HG03175 (cell line): ENCODE measurements around the gene UBTD1.
"Not testable (repeated sequence)": the region's sequence is repeated elsewhere in the genome, so short reads cannot be mapped to it uniquely, and the experiment has no call there.

Experiments
- ATAC-seq: cut with Tn5 transposase; IDR thresholded peaks from one replicate; pipeline ENCODE4 v1.9.1; 2021; ENCODE audit warnings: mild to moderate bottlenecking, moderate library complexity; ENCODE audit not compliant: unreplicated experiment

Gene UBTD1

DNA sequence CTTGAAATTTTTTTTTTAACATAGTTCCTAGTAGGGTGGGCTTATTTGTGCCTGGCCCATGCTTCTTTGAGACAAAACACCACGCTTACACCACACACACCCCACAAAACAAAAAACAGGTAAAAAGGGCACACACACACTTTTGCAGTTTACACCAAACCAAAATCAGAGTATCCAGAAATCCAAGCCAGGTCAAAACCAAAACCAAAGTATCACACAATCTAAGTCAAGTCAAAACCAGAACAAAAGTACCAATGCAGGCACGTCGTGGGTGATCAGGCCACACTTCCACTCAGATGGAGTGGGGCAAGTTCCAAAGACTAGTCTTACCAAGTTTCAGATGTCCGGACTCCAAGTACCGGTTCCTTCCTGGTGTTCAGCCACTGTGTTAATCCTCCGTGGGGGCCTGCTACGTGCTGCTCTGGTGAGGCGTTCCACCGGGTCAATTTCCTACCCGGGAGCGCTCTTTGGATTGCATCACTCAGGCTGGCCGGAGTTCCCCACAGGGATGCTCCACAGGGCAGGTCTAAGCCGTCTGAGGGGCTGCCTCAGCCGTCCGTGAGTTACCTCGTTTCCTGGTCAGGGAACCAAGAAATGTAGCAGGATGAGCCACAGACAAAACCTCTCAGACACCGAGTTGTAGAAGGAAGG is 62.1 kb downstream of the UBTD1 start:
- not testable (repeated sequence) for ATAC-seq

- not testable (repeated sequence) for ATAC-seq
Measured at GRCh38 chr10:97561386-97562077, 62.8 kb downstream of the UBTD1 start.

DNA sequence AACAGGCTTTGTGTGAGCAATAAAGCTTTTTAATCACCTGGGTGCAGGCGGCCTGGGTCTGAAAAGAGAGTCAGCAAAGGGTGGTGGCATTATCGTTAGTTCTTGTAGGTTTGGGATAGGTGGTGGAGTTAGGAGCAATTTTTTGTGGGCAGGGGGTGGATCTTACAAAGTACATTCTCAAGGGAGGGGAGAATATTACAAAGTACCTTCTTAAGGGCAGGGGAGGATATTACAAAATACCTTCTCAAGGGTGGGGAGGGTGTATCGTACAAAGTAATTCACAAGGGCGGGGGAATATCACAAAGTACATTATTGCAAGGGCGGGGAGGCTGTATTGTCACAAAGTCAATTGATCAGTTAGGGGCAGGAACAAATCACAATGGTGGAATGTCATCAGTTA is 63.6 kb downstream of the UBTD1 start:
- not testable (repeated sequence) for ATAC-seq

DNA sequence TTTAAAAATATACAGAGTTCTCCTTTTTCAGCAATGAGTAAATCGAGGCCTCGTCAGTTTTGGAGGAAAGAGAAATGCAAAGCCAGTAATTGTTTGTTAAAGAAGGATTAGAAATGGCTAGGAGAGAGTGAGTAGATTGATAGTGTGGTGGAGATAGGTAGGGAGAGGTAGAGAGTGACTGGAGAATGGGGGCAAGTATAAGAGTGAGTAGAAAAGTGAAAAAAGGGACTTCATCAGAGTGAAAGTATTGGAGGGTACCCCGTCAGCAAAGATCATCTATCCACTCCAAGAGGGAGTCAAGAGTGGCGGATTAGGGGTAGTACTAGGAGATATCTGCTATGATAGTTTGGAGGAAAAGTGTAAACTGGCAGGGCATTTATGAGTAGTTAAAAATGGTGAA is 64.6 kb downstream of the UBTD1 start:
- ATAC-seq, result no peak

DNA sequence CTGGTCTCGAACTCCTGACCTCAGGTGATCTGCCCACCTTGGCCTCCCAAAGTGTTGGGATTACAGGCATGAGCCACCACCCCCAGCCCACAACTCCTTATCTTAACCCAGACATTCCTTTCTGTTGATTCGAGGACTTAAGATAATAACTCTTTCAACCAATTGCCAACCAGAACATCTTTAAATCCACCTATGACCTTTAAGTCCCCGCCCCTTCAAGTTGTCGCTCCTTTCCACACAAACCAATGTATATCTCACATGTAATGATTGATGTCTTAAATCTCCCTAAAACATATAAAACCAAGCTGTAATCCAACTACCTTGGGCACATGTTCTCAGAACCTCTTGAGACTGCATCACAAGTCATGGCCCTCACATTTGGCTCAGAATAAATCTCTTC is 66.1 kb downstream of the UBTD1 start:
- ATAC-seq, result no peak

DNA sequence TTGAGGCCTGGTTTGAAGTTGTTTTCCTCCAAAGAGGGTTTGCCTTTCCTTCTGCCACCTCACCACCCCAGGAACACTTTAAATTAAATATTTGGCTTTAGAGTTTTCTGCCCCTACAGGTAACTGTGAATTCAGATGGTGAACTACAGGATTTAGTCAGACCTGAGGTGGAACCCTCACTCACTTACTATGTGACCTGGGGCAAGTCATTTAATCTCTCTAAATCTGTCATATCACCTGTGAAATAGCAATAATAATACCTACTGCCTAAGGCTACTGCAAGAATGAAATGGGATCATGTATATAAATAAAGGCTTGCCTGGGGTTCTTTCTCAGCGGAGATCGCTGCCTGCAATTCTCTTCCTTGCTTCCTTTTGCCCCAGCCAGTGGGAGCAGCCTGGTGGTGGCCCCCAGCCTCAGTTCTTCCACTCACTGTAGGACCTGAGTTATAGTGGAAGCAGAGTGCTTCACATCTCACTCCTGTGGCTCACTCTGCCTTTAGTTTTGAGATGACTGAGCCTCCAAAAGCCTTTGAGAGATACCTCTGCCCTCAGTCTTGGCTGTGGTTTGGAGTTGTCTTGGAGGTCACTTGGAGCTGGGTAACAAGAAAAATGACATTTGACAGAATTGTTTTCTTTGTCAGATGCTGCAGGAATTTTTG is 67.7 kb downstream of the UBTD1 start:
- no peak for ATAC-seq

- ATAC-seq, result no peak
Measured at GRCh38 chr10:97567891-97568290, 69.2 kb downstream of the UBTD1 start.

- no peak for ATAC-seq
Measured at GRCh38 chr10:97570146-97570788, 71.5 kb downstream of the UBTD1 start.

DNA sequence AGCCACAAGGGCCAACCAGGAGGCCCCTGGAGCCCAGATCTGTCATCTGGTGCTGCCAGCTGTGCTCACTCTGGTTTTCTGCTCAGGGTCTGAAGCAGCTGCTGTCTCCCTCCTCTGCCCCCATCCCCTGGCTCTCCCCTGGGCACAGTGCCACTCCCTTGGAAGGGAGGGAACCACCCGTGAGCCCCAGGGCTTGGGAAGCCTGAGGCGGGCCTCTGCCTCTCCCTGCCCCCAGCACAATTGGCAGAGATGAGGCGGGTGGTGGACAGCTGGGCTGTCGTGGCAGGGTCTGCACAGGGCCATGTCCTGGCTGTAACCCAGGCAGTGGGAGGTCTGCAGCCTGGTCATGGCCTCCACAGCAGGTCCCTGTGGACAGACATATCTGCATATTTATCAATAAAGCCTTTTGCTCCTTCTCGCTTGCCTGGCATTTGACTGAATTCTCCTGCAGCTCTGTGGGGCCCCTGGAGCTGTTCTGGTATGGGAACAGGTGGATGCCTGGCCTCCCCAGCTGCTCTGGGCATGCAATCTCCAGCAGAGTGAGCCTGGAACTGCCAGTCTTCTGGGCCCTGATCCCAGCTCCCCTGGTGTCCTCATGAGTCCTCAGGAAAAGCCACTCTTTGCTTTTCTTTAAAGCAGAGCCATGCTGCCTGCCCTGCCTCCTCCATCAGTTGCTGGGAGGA is 72.2 kb downstream of the UBTD1 start:
- no peak for ATAC-seq

DNA sequence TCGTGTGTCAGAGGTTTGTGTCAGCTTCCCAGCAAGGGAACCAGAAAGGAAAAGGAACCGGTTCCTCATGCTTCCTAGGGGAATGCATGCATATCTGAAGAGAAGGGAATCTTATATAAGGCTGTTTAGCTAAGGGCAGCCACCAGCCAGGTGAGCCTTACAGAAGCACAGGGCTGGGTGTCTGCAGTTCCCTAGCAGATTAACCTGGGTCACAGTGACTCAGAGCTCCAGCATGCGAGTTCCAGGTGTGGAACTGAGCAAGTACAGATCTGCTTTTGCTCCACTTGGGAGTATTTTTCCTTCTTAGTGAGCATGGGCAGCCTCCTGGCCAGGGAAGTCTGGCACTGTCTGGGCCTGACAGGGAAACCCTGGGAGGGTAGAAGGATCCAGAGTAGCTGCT is 72.9 kb downstream of the UBTD1 start:
- no peak for ATAC-seq

DNA sequence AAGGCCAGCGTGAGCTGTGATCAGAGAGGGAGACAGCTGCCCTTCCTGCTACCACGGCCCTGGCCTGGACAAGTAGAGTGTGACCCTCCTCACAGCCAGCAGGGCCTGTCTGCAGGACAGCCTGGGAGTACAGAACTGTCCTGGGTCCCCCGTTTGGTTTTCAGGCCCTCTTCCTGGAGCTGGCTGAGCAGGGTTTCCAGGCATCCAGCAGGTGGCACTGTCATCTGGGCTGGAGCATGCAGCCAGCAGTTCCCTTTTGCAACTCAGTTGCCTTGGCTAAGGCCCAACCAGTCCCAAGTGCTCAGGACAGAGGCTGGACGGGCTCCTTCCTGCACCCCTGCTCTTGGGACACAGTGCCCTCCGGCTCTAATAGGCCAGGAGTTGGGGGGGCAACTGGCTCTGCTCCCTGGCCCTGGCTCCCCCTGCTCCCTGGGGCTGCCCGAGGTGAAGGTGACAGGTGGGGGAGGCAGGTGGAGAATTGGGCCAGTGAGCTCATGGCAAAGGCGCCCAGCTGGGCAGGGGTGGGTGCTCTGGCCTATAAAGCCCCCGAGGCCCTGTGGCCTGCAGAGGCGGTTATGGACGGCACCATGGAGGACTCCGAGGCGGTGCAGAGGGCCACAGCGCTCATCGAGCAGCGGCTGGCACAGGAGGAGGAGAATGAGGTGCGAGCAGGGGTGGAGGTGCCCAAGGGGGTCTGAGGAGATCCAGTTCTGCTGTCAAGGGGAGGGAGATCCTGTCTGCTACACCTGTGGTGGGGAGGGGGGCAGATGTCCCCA is 73.7 kb downstream of the UBTD1 start, which contains the start of gene ANKRD2:
TSS of gene ANKRD2 (plus strand) at position 566 of the 776 bp plus-strand sequence. CDS start at position 576, 10 bp downstream.
- peak; percentile 68 for ATAC-seq

GRCh38 chr10:97573021-97573420 is 74.3 kb downstream of the UBTD1 start:
- no peak for ATAC-seq

DNA sequence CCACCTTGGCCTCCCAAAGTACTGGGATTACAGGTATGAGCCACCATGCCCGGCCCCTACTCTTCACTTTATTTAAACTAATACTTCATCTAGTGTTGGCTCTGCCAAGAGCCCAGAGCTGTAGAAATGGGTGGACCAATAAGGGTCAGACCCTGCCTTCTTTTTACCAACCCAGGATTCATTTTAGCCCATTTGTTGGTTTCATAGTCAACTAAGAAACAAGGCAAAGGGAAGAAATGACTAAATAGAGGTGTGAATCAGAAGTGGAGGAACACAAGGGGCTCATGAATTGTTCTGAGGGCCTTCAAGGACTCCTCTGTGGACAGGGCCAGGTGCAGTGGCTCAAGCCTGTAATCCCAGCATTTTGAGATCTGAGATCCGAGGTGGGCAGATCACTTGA is 74.9 kb downstream of the UBTD1 start:
- ATAC-seq, result no peak

DNA sequence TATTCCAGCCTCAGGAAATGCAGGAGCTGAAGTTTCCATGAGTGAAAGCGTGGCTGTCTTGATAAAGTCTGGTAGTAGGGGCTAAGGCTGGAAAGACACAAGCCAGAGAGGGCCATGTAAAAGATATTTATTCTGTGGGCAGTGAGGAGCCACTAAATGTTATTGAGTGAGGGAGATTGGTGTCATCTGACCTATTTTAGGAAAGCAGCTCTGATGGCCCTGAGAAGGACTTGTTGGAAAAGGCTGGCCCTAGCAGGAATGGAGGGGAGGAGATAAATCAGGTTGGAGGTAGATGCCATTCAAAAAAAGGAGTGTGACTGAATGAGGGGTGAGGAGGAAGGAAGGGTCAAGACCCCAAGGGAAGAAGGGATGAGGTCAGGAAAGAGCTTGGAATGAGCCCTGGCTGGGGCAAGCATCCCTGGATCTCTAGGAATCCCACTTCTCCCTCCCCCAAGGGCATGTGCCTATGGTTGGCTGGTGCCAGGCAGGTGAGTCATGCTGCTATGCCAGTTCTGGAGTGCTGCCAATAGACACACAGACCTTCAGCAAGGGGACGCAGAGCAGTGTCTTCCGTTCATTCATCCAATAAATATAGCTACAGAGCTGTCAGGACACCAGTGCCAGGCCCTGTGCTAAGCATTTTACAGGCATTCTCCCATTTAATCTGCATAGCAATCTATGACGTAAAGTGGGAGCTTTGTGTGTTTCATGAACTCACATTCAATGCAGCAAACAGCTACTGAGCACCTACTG is 75.8 kb downstream of the UBTD1 start:
- ATAC-seq, result no peak

GRCh38 chr10:97575127-97575668 is 76.5 kb downstream of the UBTD1 start:
- ATAC-seq, result no peak

DNA sequence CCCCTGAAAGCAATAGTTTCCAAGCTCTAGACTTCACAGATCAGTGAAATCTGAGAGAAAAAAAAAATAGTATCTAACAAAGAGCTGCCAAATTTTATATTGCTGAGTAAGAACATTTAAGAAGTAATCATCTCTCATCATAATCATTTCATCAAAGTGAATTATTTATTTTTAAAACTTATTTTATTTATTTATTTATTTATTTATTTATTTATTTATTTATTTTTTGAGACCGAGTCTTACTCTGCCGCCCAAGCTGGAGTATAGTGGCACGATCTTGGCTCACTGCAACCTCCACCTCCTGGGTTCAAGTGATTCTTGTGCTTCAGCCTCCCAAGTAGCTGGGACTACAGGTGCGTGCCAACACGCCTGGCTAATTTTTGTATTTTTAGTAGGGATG is 77.8 kb downstream of the UBTD1 start:
- not testable (repeated sequence) for ATAC-seq

DNA sequence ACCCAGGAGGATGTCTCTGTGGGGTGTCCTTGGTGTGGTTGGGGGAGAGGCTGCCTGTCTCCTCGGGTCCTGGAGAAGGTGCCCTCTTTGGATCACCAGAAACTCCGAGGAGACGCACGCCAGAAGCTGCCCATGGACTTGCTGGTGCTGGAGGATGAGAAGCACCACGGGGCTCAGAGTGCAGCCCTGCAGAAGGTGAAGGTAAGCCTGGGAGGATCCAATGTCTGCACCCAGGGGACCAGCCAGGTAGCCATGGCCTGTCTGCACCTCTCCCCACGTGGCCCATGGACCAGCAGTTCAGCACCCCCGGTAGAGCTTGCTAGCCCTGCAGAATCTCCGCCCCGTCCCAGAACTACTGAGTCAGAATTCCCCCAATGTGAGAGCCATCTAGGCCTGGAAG is 79.0 kb downstream of the UBTD1 start:
- ATAC-seq, result no peak

DNA sequence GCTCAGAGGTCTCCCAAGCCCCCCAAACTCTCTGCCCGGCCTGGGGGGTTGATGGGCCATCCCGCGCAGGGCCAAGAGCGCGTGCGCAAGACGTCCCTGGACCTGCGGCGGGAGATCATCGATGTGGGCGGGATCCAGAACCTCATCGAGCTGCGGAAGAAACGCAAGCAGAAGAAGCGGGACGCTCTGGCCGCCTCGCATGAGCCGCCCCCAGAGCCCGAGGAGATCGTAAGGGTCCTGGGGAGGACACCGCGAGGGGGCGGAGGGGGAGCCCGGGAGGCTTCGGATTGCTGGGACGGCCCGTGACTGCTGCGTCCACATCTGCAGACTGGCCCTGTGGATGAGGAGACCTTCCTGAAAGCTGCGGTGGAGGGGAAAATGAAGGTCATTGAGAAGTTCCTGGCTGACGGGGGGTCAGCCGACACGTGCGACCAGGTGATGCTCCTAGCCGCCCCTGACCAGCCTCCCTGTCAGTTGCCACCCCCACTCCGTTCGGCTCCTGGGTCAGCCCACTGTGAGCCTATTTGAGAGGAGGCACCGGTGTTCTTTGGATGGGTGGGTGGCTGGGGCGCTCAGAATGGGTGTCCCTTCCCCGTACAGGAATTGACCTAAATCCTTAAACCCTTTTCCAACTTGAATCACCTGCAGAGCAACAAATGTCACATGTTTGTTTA is 79.6 kb downstream of the UBTD1 start:
- no peak for ATAC-seq
